Pulmonary artery endothelial cell (primary cell): ENCODE data around the gene TTC28. TPM values are rescaled to one million over a fixed set of nuclear protein-coding genes. Genes with fewer than 3 reads are reported as not detected.

Source experiments
- DNase-seq: peaks from one replicate; pipeline ENCODE4 v3.0.0-alpha.2; 2011; ENCODE audit warnings: low read depth, low spot score
- total RNA-seq: library from RNA; depleted of rRNA; stranded (reverse); fragments of >200 nt; gene quantifications from 2 replicates; pipeline ENCODE4 v1.2.3, GENCODE V29; 2014

TTC28 gene
- total RNA-seq, 1 donor from 2014 or later: 15.6 TPM

DNA sequence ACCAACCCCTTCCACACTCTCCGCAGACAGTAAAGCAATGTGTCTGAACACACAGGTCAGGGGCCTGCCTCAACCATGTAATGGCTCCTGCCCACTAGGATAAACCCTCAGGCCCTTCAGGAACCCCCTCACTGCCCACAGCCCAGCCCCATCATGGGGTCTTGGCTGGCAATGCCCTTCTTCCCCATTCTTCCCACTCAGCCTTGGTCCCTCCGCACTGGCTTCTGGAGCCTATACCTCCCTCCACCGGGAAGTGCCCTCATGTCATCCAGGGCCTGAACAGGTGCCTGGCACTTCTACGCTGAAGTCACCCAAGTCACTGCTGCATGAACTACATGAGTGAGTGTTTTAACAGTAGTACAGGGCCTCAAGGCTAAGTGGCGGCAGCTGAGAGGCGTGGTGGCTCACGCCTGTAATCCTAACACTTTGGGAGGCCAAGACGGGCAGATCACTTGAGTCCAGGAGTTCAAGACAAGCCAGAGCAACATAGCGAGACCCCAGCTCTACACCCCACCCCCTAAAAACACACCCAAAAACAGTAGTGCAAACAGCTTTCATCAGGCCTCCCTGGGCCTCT is 685.8 kb downstream of the TTC28 start:
- no peak for DNase-seq

- DNase-seq: no peak
These were observed 686.4 kb downstream of the TTC28 start for GRCh38 chr22:27993201-27993635.

GRCh38 chr22:27992294-27993165 is 687.1 kb downstream of the TTC28 start:
- DNase-seq: no peak

- DNase-seq: no peak
These were observed 687.9 kb downstream of the TTC28 start for GRCh38 chr22:27991586-27992293.

DNA sequence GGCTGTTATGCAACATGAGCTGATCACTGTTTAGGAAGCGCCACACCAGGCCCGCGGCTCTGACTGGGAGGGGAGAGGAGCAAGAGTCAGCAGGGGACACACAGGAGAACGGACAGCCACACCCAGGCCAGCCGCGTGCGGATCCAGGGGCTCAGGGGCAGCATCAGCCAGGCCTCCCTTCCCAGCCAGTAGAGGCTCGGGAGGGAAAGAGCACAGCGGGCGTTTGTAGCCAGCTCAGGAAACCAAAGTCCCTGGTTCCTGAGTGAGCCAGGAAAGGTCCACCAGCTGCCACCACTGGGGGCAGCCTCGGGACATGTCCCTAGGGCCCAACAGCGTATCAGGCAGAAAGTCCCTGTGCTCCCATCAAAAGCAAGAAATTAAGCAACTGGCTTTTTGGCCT is 688.8 kb downstream of the TTC28 start:
- no peak for DNase-seq

- no peak for DNase-seq
These were observed 689.2 kb downstream of the TTC28 start for GRCh38 chr22:27990451-27990840.

- DNase-seq: no peak
These were observed 689.7 kb downstream of the TTC28 start for GRCh38 chr22:27989758-27990450.

DNA sequence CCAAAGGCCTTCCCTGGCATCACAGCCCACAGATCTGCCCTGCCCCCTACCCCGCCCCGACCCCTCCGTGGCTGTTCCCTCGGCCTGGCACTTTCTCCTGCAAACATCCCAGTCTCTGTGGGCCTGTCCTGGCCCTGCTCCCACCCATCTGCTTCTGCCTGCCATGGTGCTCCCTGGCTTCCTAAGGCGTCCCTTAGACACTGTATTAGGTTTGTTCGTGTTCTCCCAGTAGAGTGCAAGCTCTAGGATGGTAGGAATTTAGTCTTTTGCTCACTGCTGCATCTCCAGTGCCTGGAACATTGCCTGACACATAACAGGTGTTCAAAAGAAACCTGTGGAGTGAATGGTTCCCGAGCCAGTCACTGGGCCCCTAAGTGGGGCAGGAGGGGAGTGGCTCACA is 690.9 kb downstream of the TTC28 start:
- DNase-seq: no peak

GRCh38 chr22:27987557-27987956 is 692.1 kb downstream of the TTC28 start:
- no peak for DNase-seq

- no peak for DNase-seq
These were observed 692.7 kb downstream of the TTC28 start for GRCh38 chr22:27986937-27987336.

GRCh38 chr22:27986459-27986858 is 693.2 kb downstream of the TTC28 start:
- no peak for DNase-seq

DNA sequence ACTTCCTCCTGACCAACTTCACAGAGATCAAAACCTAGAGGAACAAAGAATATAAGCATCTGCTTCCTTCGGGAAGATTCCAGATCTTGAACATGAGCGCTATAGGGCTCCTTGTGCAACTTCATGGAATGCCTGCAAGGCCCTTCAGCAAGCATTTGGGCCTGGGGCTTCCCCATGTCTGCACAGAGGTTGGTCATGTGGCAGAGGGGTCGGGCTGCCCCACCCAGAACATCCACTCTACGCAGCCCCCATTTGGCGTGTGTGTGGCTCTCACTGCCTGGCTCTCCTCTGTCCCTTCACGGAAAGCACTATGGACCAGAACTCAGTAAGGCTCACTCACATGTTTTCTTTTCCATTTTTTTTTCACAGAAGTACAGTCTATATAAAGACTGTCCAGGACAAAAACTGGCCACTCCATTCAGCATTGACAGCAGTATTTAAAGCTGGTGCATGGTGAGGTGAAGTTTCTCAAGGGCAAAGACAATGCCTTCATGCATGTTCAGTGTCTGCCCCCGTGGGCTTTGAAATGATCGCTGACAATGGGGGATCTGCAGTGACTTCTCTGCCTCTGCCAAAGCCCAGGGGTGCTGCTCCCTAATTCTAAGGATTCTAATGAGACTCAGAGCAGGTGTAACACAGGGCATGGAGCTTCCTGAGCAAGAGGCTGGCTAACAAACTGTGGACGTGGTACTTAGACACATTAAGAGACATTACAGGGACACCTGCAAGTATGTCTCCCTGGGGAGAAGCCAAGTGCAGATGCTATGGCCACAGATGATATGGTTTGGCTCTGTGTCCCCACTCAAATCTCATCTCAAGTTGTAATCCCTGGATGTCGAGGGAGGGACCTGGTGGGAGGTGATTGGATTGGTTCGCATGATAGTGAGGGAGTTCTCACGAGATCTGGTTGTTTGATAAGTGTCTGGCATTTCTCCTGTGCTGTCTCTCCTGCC is 694.0 kb downstream of the TTC28 start:
- DNase-seq: no peak

- DNase-seq: no peak
These were observed 694.9 kb downstream of the TTC28 start for GRCh38 chr22:27984723-27985122.

- no peak for DNase-seq
These were observed 695.5 kb downstream of the TTC28 start for GRCh38 chr22:27984001-27984695.

- DNase-seq: no peak
These were observed 696.3 kb downstream of the TTC28 start for GRCh38 chr22:27983361-27983791.

DNA sequence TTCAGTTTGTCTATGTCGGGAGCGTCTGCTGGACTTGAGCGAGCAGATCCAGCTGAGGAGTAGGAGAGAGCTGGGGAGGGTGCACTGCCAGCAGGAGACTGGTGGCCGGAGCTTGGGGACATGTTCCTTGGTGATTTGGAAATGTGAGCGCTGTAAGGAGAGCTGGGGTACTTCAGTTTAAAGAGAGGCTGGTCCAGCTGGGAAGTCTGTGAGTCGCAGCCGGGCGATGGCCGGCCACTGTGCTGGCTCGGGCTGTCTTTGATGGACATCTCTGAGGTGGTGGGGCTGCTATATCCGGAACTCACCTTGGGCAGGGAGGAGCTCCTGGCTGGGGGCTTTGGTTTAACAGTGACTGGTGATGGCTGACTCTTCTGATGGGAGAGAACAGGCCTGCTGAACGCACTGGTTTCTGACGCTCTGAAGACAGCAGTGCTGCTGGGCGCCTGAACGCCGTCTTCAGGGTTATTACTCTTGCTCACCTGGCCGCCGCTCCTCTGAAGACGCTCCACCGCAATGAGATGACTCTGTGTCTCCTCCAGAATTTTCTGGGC is 696.9 kb downstream of the TTC28 start:
- no peak for DNase-seq

GRCh38 chr22:27982106-27982505 is 697.5 kb downstream of the TTC28 start:
- DNase-seq: no peak

DNA sequence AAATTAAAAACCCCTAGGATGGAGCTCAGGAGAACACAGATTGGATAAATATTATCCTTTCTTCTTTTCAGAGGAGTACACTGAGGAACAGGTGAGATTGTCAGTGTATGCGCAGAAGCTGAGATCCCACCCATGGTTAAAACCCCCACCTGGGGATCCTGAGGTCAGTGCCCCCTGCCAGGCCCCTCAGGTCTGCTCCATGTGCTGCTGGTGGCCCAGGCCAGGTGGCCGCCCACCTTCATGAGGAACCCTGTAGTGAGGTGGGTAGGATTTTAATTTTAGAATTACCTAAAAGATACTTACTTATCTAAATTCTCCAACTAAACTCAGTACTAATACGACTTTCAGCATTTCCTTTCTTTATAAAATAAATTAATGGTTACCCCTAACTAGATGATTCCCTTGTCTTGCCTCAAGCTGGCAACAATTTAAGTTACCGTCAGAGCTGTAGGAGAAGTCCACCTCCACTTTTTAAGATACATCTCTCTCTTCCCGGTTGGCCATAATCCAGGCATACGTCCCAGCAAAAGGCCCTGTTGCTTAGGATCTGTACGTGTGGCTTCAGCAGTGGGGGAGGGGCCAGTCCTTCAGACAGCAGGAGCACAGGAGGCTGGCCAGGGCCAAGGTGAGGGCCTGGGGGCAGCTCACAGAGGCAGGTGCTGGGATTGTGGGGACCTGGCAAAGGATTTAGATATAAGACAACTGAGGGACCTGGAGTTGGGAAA is 699.1 kb downstream of the TTC28 start:
- no peak for DNase-seq

DNA sequence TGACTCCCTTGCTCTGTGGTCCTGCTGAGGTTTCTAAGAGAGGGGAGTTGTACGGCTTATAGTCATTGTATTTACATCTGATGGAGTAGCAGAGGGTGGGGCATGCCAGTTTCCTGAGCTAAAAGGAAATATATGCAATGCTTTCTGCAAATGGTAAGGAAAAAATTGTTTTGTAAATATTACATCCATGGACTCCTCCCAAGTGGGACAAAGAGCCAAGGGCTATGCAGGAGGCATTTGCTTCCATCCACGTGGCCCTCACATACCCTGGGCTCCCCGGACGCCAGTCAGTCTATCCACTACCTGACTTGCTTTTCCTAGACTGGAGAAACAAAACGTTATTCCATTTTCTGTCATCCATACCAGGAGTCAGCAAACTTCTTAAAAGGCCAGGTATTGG is 700.8 kb downstream of the TTC28 start:
- DNase-seq: no peak
